GM21423 (cell line): ENCODE measurements around the gene NAA38.

Source experiments
- ATAC-seq: cut with Tn5 transposase; IDR thresholded peaks from one replicate; pipeline ENCODE4 v1.9.1; 2021; ENCODE audit warnings: mild to moderate bottlenecking, moderate library complexity; ENCODE audit not compliant: unreplicated experiment

Gene NAA38, protein sequence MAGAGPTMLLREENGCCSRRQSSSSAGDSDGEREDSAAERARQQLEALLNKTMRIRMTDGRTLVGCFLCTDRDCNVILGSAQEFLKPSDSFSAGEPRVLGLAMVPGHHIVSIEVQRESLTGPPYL

DNA sequence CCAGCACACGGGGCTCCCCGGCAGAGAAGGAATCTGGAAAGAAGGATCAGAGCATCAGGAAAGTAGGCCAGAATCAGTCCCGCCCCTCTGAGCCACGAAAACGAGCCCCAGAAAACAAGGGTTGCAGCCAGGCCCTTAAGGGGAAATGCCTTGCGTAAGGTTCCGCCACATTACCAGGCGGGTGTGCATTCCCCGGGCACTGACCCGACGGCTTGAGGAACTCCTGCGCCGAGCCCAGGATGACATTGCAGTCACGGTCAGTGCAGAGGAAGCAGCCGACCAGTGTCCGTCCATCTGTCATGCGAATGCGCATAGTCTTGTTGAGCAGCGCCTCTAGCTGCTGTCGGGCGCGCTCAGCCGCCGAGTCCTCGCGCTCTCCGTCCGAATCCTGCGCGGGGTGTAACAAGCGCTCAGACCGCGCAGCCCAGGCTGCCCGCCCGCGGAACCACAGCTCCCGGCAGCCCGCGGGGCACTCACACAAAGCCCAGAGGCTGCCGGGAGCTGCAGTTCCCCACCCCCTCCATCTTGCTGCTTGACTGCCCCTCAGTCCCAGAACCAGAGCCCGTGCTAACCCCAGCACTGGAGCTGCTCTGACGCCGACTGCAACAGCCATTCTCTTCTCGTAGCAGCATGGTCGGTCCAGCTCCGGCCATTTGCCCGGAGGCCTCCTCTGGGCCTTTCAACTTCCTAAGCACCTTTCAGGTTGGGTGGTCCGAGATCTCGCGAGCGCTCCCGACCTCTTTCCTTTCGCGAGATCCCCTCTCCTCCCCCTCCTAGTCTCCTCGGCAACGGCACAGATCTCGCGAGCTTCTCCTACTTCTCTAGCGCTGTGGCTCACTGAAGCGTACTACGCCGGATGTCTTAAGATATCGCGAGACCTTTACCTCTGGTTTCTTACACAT lies at the start of gene NAA38:
TSS of gene NAA38 (minus strand) at position 749 of the 902 bp plus-strand sequence. CDS start at position 653, 96 bp downstream.
- peak; percentile 72 for ATAC-seq

DNA sequence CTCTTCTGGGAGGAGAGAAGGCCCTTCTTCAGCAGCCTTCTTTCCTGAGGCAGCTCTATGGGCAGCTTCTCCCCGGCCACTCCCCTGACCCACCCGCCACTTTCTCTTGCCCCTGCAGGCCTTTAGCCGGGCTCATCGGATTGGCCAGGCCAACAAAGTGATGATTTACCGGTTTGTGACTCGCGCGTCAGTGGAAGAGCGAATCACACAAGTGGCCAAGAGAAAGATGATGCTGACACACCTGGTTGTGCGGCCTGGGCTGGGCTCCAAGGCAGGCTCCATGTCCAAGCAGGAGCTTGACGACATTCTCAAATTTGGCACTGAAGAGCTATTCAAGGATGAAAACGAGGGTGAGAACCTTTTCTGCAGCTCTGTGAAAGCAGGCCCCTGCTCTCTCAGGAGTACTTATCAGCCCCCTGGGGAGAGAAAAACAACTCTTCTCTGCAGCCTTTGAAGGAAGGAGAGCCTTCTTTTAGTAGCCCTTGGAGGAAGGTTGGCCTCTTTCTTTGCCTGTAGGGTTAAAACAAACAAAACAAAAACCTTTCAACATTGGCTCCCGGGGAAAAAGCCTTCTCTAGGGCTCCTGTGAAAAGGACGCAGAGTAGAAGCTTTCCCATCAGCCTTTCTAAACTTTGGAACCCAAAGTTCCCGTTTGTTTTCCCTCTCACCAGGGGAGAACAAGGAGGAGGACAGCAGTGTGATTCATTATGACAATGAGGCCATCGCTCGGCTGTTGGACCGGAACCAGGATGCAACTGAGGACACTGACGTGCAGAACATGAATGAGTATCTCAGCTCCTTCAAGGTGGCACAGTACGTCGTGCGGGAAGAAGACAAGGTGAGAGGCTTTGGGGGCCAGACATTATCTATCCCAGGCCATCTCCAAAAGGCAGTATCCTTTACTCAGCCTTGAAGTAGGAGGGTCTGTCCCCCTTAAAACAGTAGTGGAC lies 46.1 kb upstream of the NAA38 start:
- ATAC-seq, result no peak

DNA sequence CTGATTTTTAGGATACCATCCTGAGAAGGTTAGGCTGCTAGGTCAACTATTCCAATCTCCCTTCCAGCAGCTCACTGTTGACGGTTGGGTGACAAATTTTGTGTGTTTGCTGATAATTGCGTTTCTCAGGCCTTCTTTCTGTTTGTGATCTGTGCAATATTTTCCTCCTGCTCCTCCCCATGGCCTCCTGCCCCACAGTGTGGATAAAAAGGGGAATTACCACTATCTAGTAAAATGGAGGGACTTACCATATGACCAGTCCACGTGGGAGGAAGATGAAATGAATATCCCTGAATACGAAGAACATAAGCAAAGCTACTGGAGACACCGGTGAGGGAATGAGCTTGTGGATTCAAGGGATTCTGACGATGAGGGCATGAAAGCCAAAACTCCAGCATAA lies 40.4 kb upstream of the NAA38 start:
- ATAC-seq, result no peak

DNA sequence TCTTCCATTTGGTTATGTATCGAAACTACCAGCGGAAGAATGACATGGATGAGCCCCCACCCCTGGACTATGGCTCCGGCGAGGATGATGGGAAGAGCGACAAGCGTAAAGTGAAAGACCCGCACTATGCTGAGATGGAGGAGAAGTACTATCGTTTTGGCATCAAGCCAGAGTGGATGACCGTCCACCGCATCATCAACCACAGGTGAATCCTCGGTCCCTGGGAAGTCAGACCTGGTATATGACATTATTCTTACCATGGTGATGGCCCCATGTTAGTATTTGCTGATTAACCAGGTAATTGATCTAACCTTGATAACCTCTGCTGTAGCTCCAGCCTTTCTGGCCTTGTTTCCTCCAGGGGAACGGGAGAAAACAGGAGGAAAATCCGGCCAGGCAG lies 39.7 kb upstream of the NAA38 start:
- ATAC-seq, result no peak

DNA sequence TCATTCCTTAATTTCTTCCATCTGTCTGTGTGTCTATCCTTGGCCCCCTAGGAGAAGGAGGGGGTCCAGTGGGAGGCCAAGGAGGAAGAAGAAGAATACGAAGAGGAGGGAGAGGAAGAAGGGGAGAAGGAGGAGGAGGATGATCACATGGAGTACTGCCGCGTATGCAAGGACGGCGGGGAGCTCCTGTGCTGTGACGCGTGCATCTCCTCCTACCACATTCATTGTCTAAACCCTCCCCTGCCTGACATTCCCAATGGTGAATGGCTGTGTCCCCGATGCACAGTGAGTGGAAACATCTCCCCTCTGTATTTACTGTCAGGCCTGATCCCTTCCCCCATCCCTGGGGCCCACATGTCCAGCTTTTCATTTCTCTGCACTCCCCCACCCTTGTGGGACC lies 37.5 kb upstream of the NAA38 start:
- no peak for ATAC-seq

DNA sequence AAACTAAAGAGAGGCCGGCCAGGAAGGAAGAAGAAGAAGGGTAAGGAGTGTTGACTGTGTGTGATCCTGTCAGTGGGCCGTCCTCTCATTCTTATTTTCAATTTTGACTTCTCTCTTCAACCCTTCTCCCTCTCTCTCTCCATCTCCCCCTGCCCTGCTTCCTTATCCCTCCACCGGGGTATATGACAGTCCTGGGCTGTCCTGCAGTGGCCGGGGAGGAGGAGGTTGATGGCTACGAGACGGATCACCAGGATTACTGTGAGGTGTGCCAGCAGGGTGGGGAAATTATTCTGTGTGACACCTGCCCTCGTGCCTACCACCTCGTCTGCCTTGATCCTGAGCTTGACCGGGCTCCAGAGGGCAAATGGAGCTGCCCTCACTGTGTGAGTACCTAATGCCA lies 36.9 kb upstream of the NAA38 start:
- ATAC-seq, result no peak

DNA sequence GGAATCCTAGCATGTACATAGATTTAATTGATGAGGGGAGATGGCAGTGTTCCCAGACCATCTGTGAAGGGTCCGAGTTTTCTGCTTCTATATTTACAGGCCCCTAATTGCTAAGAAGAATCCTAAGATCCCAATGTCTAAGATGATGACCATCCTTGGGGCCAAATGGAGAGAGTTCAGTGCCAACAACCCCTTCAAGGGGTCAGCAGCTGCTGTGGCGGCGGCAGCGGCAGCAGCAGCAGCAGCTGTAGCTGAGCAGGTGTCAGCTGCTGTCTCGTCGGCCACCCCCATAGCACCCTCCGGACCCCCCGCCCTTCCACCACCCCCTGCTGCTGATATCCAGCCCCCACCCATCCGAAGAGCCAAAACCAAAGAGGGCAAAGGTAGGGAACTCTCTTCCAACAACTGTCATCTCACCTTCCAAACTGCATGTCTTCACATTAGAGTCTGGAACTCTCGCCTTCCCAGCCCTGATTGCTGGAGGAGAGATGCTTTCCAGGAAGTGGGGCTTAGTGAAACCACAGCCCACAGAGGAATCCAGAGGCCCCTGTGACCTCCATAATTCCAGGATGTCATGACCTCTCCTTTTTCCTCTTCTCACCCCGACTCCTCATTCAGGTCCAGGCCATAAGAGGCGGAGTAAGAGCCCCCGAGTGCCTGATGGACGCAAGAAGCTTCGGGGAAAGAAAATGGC lies 36.0 kb upstream of the NAA38 start:
- no peak for ATAC-seq

DNA sequence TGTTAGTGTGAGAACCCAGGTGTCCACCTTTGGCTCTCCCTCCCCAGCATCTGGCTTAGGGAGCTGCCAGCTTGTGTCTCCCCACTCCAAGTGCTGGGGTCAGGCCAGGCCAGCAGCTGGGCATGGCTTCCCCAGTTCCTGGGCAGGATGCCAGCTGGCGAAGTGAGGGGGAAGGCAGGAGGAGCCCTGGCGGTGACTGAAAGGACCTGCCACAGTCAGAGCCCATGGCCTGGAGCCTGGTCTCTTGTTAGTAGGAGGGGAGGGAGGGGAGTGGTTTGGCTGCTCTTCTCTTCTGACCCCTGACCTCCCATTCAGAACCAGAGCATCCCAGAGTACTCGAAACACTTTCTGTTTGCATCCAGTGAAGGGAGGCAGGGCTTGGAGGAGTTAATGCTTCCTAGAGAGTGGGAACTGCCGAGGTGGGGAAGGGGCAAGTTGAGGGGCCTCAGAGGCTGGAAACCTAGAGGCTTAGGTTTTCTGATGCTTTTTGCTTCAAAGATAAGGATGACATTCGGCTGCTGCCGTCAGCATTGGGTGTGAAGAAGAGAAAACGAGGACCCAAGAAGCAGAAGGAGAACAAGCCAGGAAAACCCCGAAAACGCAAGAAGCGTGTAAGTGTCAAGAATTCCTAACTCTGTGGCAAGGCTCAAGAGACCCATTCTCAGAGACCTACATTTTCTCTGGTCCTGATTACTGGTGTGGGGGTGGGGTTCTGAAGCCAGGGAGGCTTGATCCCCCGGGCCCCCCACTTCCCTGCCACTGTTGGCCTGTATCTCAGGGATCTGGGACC lies 32.0 kb upstream of the NAA38 start:
- ATAC-seq, result no peak

DNA sequence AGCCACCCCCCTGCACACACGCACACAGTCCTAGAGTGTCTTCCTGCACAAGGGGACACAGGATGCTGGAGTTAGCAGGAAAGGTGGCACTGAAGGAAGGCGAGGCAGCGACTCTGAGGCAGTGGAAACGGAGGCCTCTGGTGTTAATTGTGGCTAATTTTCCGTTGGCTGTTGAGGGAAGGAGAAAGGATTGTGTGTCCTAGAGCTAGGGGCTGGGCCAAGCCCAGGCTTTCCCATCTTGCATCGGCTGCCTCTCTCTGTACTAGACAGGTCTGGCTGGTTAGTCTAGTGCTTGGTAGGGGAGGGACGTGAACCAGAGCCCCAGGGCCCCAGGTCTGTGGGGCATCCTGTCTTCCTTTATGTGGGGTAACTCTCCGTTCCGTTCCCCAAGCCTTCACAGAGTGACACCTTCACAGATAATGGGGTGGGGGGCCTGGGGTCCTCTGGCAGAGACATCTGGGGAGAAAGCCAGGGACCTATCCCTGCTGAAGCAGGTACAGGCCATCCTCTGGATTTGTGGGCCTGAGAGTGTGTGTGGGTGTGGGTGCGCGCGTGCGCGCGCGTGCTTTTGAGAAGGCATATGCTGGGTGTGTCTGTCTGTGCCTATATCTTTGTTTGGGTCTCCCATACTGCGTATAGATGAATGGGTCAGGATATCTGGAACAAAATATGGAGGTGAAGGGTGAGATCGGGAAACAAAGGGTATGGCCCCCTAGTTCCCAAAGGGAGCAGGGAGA lies 31.0 kb upstream of the NAA38 start, which contains the start of gene CHD3:
TSS of gene CHD3 (plus strand) at position 606 of the 737 bp plus-strand sequence. CDS start 212 bp downstream, outside the sequence.
- ATAC-seq, result no peak

DNA sequence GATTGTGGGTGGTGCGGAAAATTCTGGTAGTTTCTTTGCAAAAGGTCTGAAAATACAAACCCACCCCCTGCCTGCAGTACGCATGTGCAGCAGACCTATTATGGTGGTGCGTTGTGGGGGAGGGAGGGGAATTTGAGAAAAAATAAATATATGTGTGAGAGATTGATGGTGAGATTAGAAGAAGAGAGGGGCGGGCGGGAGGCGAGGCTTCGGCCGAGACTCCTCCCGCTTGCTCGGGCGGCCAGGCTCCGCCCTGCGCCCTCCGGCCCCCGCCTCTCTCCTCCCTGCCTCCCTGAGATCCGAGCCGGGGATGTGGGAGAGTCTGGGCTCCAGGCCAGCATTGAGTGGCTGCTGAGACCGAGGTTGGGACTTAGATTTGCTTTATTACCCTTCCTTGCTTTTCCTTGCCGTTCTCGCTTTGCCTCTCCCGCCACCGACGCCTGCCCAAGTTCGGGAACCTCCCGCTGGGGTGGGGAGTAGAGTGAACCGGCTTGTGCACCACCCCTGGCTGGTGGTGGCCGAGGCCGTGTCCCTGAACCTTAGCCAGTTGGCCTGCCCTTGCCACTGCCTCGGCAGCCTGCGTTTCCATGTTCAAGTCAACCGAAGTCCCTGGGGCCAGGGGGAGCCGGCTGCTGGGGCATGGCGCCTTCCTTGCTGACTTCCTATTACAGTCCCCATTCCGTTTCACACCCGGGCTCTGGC lies 30.3 kb upstream of the NAA38 start:
- ATAC-seq, result peak; percentile 44

DNA sequence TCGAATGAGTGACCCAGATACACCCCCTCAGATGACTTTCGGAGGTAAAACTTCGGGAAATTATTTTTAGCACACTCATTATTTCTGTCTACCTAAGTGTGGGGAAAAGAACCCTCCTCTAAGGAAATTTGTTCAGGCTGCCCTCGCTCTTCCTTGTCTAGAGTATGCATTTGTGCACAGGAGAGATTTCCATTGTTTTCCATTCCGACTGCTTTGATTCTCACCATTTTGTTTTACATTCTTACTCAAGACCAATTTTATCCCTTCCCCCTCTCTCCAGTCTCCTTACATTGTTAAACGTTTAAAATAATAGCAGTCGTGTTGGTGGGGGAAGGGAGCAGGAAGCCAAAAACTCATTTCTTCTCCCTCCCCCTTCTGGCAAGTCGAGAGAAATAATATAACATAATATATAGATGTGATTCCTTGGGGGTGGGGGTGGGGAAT lies 29.7 kb upstream of the NAA38 start:
- ATAC-seq, result no peak

DNA sequence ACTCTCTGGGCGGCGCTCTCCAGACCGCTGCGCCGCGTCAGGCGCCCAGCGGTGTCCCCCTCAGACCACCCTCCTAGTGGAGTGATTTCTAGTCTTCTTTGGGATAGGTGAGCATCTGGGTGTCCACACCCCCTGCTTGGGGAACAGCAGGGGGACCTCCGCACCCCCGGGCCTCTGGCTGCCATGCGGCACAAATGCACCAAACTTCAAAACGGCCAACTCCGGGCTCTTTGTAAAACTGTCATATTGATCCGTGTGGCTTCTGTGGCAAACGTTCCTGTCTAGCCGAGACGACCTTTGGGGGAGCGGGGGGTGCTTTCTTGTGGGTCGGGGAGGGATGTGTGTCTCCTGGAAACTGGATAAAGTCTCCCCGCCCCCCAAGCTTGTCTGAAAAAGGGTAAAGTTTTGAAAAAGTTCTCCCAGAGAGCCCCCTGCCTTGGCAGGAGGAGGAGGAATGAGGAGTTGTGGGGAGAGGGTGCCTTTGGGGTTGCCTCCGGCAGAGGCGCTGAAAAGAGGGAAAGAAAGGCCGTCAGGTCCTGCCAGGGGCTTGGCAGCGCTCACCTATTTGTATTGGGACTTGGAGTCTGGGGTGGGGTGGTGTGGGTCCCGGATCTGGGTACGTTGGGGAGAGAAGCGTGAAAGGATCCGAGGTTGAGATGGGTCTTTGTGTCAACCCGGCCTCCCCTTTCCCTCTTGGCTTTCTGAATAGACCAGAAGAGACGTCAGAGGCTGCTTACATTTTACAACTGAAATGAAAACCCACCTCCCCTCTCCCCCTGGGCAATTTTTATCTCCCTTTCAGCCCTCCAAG lies 29.1 kb upstream of the NAA38 start:
- no peak for ATAC-seq

DNA sequence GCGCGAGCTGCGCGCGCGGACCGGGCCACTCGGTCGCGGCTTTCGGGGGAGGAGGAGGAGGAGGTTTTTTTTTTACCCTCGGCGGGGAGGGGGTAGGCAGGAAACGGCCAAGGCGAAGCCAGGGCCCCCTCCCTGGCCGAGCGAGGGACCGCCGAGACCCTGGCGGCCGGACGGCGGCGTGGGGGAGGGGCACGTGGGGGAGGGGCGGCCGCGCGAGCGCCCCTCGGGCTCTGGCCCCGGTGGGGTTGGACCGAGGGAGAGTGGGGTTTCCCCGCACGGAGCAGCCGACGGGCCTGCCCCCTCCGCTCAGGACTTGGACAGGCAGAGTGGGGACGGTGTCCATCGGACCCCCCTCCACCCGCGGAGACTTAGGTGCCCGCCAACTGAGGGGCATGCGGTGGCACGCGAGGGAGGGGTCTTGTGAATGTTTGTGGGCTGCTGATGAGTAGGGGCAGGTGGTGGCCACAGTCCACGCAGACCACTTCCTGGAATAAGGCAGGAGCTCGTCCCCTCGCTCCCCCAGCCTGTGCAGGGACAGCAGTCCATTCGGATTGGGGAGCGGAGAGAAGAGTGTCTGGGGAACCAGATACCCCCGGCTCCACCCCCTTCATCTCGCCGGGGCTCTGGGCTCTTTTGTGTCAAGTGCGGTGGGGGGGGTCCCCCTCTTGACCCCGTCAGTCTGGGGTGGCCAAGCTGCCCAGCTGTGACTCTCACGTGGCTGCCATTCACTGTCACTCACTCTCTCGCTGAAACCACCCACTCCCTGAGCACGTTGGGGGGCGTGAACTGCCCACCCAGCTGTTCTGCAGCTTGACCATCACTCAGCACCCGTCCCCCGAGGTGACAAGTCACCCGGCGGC lies 28.2 kb upstream of the NAA38 start:
- peak; percentile 33 for ATAC-seq

DNA sequence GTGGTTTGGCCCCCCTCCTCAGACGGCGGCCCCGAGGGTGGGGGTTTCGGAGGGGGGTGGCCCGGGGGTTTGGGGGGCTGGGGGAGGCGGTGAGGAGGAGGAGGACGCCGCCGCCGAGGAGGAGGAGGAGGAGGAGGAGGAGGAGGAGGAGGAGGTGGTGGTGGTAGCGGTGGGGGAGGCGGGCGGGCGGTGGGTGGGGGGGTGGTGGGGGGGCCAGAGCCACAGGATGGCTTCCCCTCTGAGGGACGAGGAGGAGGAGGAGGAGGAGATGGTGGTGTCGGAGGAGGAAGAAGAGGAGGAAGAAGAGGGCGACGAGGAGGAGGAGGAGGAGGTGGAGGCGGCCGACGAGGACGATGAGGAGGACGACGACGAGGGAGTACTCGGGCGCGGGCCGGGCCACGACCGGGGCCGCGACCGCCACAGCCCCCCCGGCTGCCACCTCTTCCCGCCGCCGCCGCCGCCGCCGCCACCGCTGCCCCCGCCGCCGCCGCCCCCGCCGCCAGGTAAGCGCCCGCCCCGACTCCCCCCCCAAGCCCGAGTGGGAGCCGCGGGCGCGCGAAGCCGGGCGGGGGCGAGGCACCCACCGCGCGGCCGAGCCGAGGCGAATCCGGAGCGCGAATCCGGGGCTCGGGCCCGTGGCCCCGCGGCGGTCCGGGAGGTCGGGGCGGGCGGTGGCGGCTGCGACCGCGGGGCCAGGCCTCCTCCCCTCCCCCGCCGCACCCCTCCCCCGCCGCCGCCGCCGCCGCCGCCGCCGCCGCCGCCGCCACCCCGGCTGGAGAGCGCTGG lies 27.4 kb upstream of the NAA38 start:
- ATAC-seq, result no peak

DNA sequence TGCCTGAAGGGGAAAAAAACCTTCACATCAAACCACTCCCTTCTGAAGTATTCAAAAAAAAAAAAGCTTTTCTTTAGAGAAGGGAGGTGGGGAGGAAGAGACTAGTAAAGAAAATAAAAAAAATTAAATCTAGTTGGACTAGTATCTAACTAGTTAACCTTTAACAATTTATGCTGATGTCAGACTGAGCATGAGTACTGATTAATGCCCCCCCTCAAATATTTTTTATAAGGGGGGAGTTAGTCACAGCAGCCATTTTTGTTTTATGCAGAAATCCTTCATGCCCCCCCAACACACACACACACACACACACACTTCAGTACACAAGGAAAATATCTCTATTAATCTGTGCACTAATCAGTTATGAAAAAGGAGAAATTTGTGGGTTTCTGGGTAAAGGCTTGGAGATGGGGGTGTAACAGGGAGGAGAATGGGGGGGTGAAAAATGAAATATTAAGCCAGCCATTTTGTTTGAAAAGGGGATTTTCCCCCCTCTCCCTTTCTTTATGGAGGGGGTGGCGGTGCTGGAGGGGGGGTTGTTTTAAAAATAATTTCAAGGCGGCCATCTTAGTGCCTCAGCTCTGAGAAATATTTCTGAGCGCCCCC lies 26.5 kb upstream of the NAA38 start:
- ATAC-seq, result no peak

DNA sequence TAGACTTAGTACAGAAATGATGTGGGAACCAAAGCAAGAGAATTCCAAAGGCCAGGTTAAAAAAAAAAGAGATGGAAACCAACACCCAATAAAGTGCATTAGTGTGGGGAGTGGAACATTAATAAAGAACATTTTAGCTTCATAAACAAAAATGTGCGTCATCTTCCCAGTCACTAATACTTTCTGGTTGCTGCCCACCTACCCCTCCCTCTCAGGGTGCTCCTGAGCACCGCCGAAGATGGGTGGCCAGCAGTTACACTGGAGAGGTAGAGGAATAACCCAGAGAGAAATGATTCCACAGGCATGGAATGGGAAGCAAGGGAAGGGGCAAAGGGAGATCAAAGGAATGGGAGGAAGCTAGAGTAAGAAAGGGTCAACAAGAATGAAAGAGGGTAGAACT lies 25.3 kb upstream of the NAA38 start:
- ATAC-seq, result no peak
